CD4-positive, alpha-beta T cell (primary cell): ENCODE measurements around the gene TSPAN13. TPM values are rescaled to one million over a fixed set of nuclear protein-coding genes. Genes with fewer than 3 reads are reported as not detected.

Experiments used
- ATAC-seq: fragments of 200-7000 bp; cut with Tn5 transposase; one replicate; pipeline ENCODE4 v1.10.0; 2022; ENCODE audit warnings: mild to moderate bottlenecking; ENCODE audit not compliant: poor library complexity
- CTCF ChIA-PET: fragments of 350-600 bp; sonication (Branson Sonifier 250); formaldehyde crosslinking; loops from one replicate; lab custom pipeline; 2021; ENCODE audit warnings: antibody characterized with exemption, inconsistent platforms; lab: Charles Lee
- POLR2A ChIA-PET: fragments of 350-600 bp; sonication (Branson Sonifier 250); formaldehyde crosslinking; loops from one replicate; lab custom pipeline; 2021; ENCODE audit warnings: antibody characterized with exemption, inconsistent platforms; lab: Charles Lee
- DNase-seq, 14 experiments: peaks; one replicate each; pipeline ENCODE4 v3.0.0-alpha.2; 2013 to 2020; ENCODE audit warnings: mixed read lengths in 2 of 14
- H3K27ac ChIP-seq, 2 donors: one replicate each; pipeline versions ENCODE4 v1.5.1 to v1.7.0; 2013; ENCODE audit warnings: low read length in 2 of 2, low read depth in 1 of 2, mild to moderate bottlenecking in 1 of 2
- H3K27me3 ChIP-seq, 2 experiments: 1 replicate in 1 of 2; 2 replicates in 1 of 2; pipeline versions ENCODE4 v1.6.1 to v1.7.0; 2013; ENCODE audit warnings: low read length in 2 of 2, control low read depth in 1 of 2, mild to moderate bottlenecking in 1 of 2, moderate library complexity in 1 of 2; ENCODE audit not compliant: insufficient read depth in 2 of 2, control insufficient read depth in 1 of 2
- H3K36me3 ChIP-seq: one replicate; pipeline ENCODE4 v1.6.1; 2013; ENCODE audit warnings: low read length, control low read depth; ENCODE audit not compliant: insufficient read depth
- H3K4me1 ChIP-seq: one replicate; pipeline ENCODE4 v1.6.1; 2013; ENCODE audit warnings: low read length, control low read depth; ENCODE audit not compliant: insufficient read depth
- H3K4me3 ChIP-seq: one replicate; pipeline ENCODE4 v1.5.1; 2013; ENCODE audit warnings: mild to moderate bottlenecking, low read length, moderate library complexity
- H3K9me3 ChIP-seq, 2 experiments: 1 replicate in 1 of 2; 2 replicates in 1 of 2; pipeline versions ENCODE4 v1.6.1 to v1.7.0; 2013; ENCODE audit warnings: low read length in 2 of 2, mild to moderate bottlenecking in 2 of 2, control low read depth in 1 of 2, moderate library complexity in 1 of 2; ENCODE audit not compliant: control insufficient read depth in 1 of 2, insufficient read depth in 1 of 2
- H3K27ac Mint-ChIP-seq: one replicate; pipeline ENCODE4 v1.8.0; 2020; ENCODE audit warnings: mixed read lengths
- H3K27me3 Mint-ChIP-seq: one replicate; pipeline ENCODE4 v1.8.0; 2021; ENCODE audit warnings: mixed read lengths
- H3K36me3 Mint-ChIP-seq: one replicate; pipeline ENCODE4 v1.8.0; 2021; ENCODE audit warnings: low read depth, mixed read lengths
- H3K4me1 Mint-ChIP-seq: one replicate; pipeline ENCODE4 v1.8.0; 2021; ENCODE audit warnings: low read depth, mixed read lengths
- H3K4me3 Mint-ChIP-seq: one replicate; pipeline ENCODE4 v1.8.0; 2020; ENCODE audit warnings: mild to moderate bottlenecking, mixed read lengths
- H3K9me3 Mint-ChIP-seq: one replicate; pipeline ENCODE4 v1.8.0; 2020; ENCODE audit warnings: mixed read lengths
- intact Hi-C, 2 experiments: fragments of 100-400 bp; cut with DNase I in 1 of 2; cut with micrococcal nuclease in 1 of 2; formaldehyde crosslinking; loops; one replicate each; pipeline versions ENCODE4 v1.15.1 to v1.9.0; 2023 to 2025; cut with DNase I, micrococcal nuclease
- total RNA-seq, 174 experiments: library from RNA in 2 of 174; stranded (reverse) in 2 of 174; gene quantifications; one replicate each; pipeline ENCODE4 v1.2.3 and lab custom pipeline; 2021 to 2026
- TF ChIP-seq, protein P1 (sequence below): fragments of 200-600 bp; IDR thresholded peaks from one replicate; pipeline ENCODE4 v1.8.0; 2022; ENCODE audit warnings: antibody characterized with exemption, mild to moderate bottlenecking

TSPAN13 gene
- total RNA-seq, 2 experiments from 2014 or later, result 0.16 to 0.25 TPM

DNA sequence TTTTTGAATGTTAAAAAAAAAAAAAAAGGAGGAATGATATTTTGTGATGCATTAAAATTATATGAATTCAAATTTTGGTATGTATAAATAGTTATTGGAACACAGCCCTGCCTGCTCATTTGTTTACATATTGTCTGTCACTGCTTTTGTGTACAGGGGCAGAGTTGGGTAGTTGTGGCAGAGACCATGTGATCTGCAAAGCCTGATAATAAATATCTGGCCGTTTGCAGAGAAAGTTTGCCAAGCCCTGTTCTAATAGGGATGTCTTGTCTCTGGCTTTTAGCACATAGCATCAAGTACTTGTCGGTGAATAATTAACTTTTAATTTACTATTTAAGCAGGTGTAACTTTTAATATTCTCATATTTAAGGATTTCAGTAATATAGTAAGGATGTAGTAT lies 19.8 kb downstream of the TSPAN13 start:
- H3K4me1 ChIP-seq, result no peaks in the 10 kb centered on the region
- H3K4me3 Mint-ChIP-seq, result no peak overlapping the region
- H3K27me3 Mint-ChIP-seq, result peaks cover 7% of the 10 kb centered on the region
- H3K36me3 Mint-ChIP-seq, result no peaks in the 10 kb centered on the region
- H3K9me3 ChIP-seq, result no peaks in the 10 kb centered on the region
- no peaks in the 10 kb centered on the region for H3K9me3 Mint-ChIP-seq
- DNase-seq, result no peak
- no peak for ATAC-seq
- intact Hi-C loops, result no loop called here
- no peak overlapping the region for H3K27ac ChIP-seq
- POLR2A ChIA-PET, result no interaction called here
- H3K4me1 Mint-ChIP-seq, result no peaks in the 10 kb centered on the region
- TF ChIP-seq, protein P1, sequence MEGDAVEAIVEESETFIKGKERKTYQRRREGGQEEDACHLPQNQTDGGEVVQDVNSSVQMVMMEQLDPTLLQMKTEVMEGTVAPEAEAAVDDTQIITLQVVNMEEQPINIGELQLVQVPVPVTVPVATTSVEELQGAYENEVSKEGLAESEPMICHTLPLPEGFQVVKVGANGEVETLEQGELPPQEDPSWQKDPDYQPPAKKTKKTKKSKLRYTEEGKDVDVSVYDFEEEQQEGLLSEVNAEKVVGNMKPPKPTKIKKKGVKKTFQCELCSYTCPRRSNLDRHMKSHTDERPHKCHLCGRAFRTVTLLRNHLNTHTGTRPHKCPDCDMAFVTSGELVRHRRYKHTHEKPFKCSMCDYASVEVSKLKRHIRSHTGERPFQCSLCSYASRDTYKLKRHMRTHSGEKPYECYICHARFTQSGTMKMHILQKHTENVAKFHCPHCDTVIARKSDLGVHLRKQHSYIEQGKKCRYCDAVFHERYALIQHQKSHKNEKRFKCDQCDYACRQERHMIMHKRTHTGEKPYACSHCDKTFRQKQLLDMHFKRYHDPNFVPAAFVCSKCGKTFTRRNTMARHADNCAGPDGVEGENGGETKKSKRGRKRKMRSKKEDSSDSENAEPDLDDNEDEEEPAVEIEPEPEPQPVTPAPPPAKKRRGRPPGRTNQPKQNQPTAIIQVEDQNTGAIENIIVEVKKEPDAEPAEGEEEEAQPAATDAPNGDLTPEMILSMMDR, result no peak
- H3K27me3 ChIP-seq, result no peaks in the 10 kb centered on the region
- CTCF ChIA-PET, result no interaction called here
- no peak overlapping the region for H3K27ac Mint-ChIP-seq
- no peak overlapping the region for H3K4me3 ChIP-seq
- H3K36me3 ChIP-seq, result no peaks in the 10 kb centered on the region

DNA sequence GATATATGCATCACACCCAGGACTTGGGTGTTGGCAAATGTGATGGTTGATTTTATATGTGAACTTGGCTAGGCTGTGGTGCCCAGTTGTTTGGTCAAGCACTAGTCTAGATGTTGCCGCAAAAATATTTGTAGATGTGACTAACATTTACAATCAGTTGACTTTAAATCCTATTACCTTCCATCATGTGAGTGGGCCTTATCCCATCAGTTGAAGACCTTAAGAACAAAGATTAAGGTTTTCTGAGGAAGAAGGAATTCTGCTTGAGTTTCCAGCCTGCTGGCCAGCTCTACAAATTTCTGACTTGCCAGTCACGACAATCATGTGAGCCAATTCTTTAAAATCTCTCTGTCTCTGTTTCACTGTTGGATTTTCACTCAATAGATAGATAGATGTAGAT lies 20.3 kb downstream of the TSPAN13 start:
- Mint-ChIP-seq H3K4me3 (no peak overlapping the region), H3K9me3 (no peaks in the 10 kb centered on the region), H3K36me3 (no peaks in the 10 kb centered on the region), H3K4me1 (no peaks in the 10 kb centered on the region), H3K27ac (no peak overlapping the region), H3K27me3 (peaks cover 7% of the 10 kb centered on the region)
- Histone ChIP-seq H3K36me3 (no peaks in the 10 kb centered on the region), H3K27ac (no peak overlapping the region), H3K4me3 (no peak overlapping the region), H3K4me1 (no peaks in the 10 kb centered on the region), H3K9me3 (no peaks in the 10 kb centered on the region), H3K27me3 (no peaks in the 10 kb centered on the region)
- intact Hi-C loops, result no loop called here
- no peak for DNase-seq
- CTCF ChIA-PET, result no interaction called here
- TF ChIP-seq, protein P1, result no peak
- POLR2A ChIA-PET, result no interaction called here
- no peak for ATAC-seq

DNA sequence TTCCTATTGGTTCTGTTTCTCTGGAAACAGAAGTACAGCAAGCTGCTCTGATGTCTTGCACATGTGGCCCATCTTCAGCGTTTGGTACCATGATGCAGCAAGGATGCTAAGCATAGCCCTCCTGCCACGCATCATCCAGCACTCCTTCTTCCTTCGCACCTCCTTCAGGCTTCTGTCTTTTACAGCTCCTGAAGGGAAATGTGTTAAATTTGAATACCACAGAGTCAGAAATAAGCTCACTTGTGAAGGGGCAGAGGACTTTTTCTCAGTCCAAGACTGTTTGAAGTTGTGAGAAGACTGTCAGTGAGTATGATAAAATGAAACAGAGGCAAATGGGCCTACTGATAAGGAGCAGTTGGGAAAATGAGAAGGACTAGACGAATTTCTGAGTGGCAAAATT lies 20.7 kb downstream of the TSPAN13 start:
- H3K36me3 Mint-ChIP-seq, result no peaks in the 10 kb centered on the region
- POLR2A ChIA-PET, result no interaction called here

More for the DNA sequence above, 20.7 kb downstream of the TSPAN13 start:
- Mint-ChIP-seq H3K27me3 (peaks cover 7% of the 10 kb centered on the region), H3K9me3 (no peaks in the 10 kb centered on the region), H3K4me3 (no peak overlapping the region), H3K27ac (no peak overlapping the region), H3K4me1 (no peaks in the 10 kb centered on the region)
- Histone ChIP-seq H3K4me3 (no peak overlapping the region), H3K9me3 (no peaks in the 10 kb centered on the region), H3K27ac (no peak overlapping the region), H3K4me1 (no peaks in the 10 kb centered on the region), H3K27me3 (no peaks in the 10 kb centered on the region), H3K36me3 (no peaks in the 10 kb centered on the region)
- intact Hi-C loops, result no loop called here
- DNase-seq, result no peak
- no peak for ATAC-seq
- TF ChIP-seq, protein P1, result no peak
- CTCF ChIA-PET, result no interaction called here
